G401 (cell line): Measurements from ENCODE around the gene FLT3LG. TPM values are rescaled to one million over a fixed set of nuclear protein-coding genes. Genes with fewer than 3 reads are reported as not detected.

Source experiments
- total RNA-seq: library from RNA; depleted of rRNA; stranded (reverse); fragments of >200 nt; shearing (Covaris generic); gene quantifications from 2 replicates; pipeline ENCODE4 v1.2.3, GENCODE V29; 2014; rRNA removed

FLT3LG gene
- total RNA-seq, 1 experiment from 2014 or later, result not detected

Other genes starting within 250 kb of the FLT3LG start
- gene SLC6A16, start 149.0 kb upstream of the FLT3LG start, total RNA-seq, result 6.6 TPM in 1 of 2 replicates, not detected in the other
- gene CD37, start 138.8 kb upstream of the FLT3LG start, total RNA-seq, result not detected in 2 replicates
- gene TEAD2, start 111.8 kb upstream of the FLT3LG start, total RNA-seq, result 30.2 and 33.2 TPM in 2 replicates
- gene DKKL1, start 110.3 kb upstream of the FLT3LG start, total RNA-seq, result 6.2 and 7.3 TPM in 2 replicates
- not detected in 2 replicates for gene KASH5, start 86.0 kb upstream of the FLT3LG start, total RNA-seq
- not detected in 2 replicates for gene PTH2, start 50.8 kb upstream of the FLT3LG start, total RNA-seq
- 0.55 and 1.3 TPM in 2 replicates for gene GFY, start 48.8 kb upstream of the FLT3LG start, total RNA-seq
- gene SLC17A7, start 32.7 kb upstream of the FLT3LG start, total RNA-seq, result 3.1 and 7.0 TPM in 2 replicates
- gene PIH1D1, start 22.4 kb upstream of the FLT3LG start, total RNA-seq, result 148 and 183 TPM in 2 replicates
- 50.9 and 65.6 TPM in 2 replicates for gene ALDH16A1, start 21.0 kb upstream of the FLT3LG start, total RNA-seq
- 2,624 and 3,787 TPM in 2 replicates for gene RPL13A, start 13.4 kb downstream of the FLT3LG start, total RNA-seq
- 2,371 and 2,995 TPM in 2 replicates for gene RPS11, start 22.2 kb downstream of the FLT3LG start, total RNA-seq
- 29.8 and 35.9 TPM in 2 replicates for gene FCGRT, start 38.4 kb downstream of the FLT3LG start, total RNA-seq
- 0.74 and 10.8 TPM in 2 replicates for gene RCN3, start 53.8 kb downstream of the FLT3LG start, total RNA-seq
- 69.6 and 97.3 TPM in 2 replicates for gene NOSIP, start 106.3 kb downstream of the FLT3LG start, total RNA-seq
- 1.9 TPM in 1 of 2 replicates, not detected in the other for gene PRRG2, start 107.1 kb downstream of the FLT3LG start, total RNA-seq
- gene PRR12, start 117.0 kb downstream of the FLT3LG start, total RNA-seq, result 0.49 and 3.0 TPM in 2 replicates
- 116 and 140 TPM in 2 replicates for gene RRAS, start 165.9 kb downstream of the FLT3LG start, total RNA-seq
- 22.3 and 25.2 TPM in 2 replicates for gene SCAF1, start 168.0 kb downstream of the FLT3LG start, total RNA-seq
- 56.7 and 59.6 TPM in 2 replicates for gene IRF3, start 191.6 kb downstream of the FLT3LG start, total RNA-seq
- gene BCL2L12, start 191.7 kb downstream of the FLT3LG start, total RNA-seq, result 8.1 and 13.9 TPM in 2 replicates
- gene PRMT1, start 203.1 kb downstream of the FLT3LG start, total RNA-seq, result 633 and 640 TPM in 2 replicates
- gene ADM5, start 215.4 kb downstream of the FLT3LG start, total RNA-seq, result 1.1 and 1.7 TPM in 2 replicates
- gene CPT1C, start 216.9 kb downstream of the FLT3LG start, total RNA-seq, result 38.8 and 54.5 TPM in 2 replicates